Measurements from ENCODE around the gene SLC7A1.

SLC7A1 gene

GRCh38 chr13:29597706-29598105 is 2.2 kb upstream of the SLC7A1 start:
- no peaks in the 10 kb centered on the region for H3K9me2 ChIP-seq (replicated peaks; ENCODE audit: control insufficient read depth, low read length)
- H3K27ac ChIP-seq (ENCODE audit: low read depth, low read length) = no peak overlapping the region
- peaks cover 23% of the 10 kb centered on the region for H3K4me1 ChIP-seq (ENCODE audit: control insufficient read depth, low read length)
- no peak overlapping the region for H3K4me2 ChIP-seq (ENCODE audit: low read length)
- TF ChIP-seq CTCF (IDR thresholded peaks at IDR 0.05; ENCODE audit: low read depth, low read length, poor library complexity, severe bottlenecking) = no peak
- TF ChIP-seq EZH2phosphoT487 (IDR thresholded peaks at IDR 0.05; ENCODE audit: borderline replicate concordance, low read length) = no peak
- peaks cover 31% of the 10 kb centered on the region for H3K79me2 ChIP-seq (ENCODE audit: control insufficient read depth, low read length)
- peaks cover 26% of the 10 kb centered on the region for H3K36me3 ChIP-seq (ENCODE audit: control insufficient read depth, low read length)
- 0 out of 2 replicates have a peak, but pooled peaks cover 8% of the 10 kb centered on the region for H3K27me3 ChIP-seq (ENCODE audit: control insufficient read depth, low read length)
- H4K20me1 ChIP-seq (ENCODE audit: control insufficient read depth, insufficient read depth, low read depth, low read length) = peaks cover 7% of the 10 kb centered on the region; the same call in 1 of the 2 replicates
- no peak overlapping the region for H3K4me3 ChIP-seq (ENCODE audit: low read length)
- H3K9me3 ChIP-seq (ENCODE audit: control insufficient read depth, insufficient read depth, low read length) = no peaks in the 10 kb centered on the region
- no peaks in the 10 kb centered on the region for H3F3A ChIP-seq (ENCODE audit: control insufficient read depth, insufficient read depth)

GRCh38 chr13:29597246-29597645 is 1.8 kb upstream of the SLC7A1 start:
- H3K79me2 ChIP-seq (ENCODE audit: control insufficient read depth, low read length) = peaks cover 36% of the 10 kb centered on the region
- peaks cover 27% of the 10 kb centered on the region for H3K4me1 ChIP-seq (ENCODE audit: control insufficient read depth, low read length)
- H3K9me2 ChIP-seq (replicated peaks; ENCODE audit: control insufficient read depth, low read length) = no peaks in the 10 kb centered on the region
- no peak overlapping the region for H3K4me2 ChIP-seq (ENCODE audit: low read length)
- peaks cover 30% of the 10 kb centered on the region for H3K36me3 ChIP-seq (ENCODE audit: control insufficient read depth, low read length)
- H3K27ac ChIP-seq (ENCODE audit: low read depth, low read length) = no peak overlapping the region
- H3K27me3 ChIP-seq (ENCODE audit: control insufficient read depth, low read length) = 0 out of 2 replicates have a peak, but pooled peaks cover 3% of the 10 kb centered on the region
- TF ChIP-seq CTCF (IDR thresholded peaks at IDR 0.05; ENCODE audit: low read depth, low read length, poor library complexity, severe bottlenecking) (no peak), EZH2phosphoT487 (IDR thresholded peaks at IDR 0.05; ENCODE audit: borderline replicate concordance, low read length) (no peak)
- H3F3A ChIP-seq (ENCODE audit: control insufficient read depth, insufficient read depth) = no peaks in the 10 kb centered on the region
- H3K4me3 ChIP-seq (ENCODE audit: low read length) = no peak overlapping the region
- peaks cover 11% of the 10 kb centered on the region; the same call in 1 of the 2 replicates for H4K20me1 ChIP-seq (ENCODE audit: control insufficient read depth, insufficient read depth, low read depth, low read length)
- no peaks in the 10 kb centered on the region for H3K9me3 ChIP-seq (ENCODE audit: control insufficient read depth, insufficient read depth, low read length)

- no peaks in the 10 kb centered on the region for H3K9me2 ChIP-seq (replicated peaks; ENCODE audit: control insufficient read depth, low read length)
- peak overlapping the region; percentile 74 for H3K4me3 ChIP-seq (ENCODE audit: low read length)
- H3F3A ChIP-seq (ENCODE audit: control insufficient read depth, insufficient read depth) = no peaks in the 10 kb centered on the region
- H3K27ac ChIP-seq (ENCODE audit: low read depth, low read length) = no peak overlapping the region
- TF ChIP-seq CTCF (IDR thresholded peaks at IDR 0.05; ENCODE audit: low read depth, low read length, poor library complexity, severe bottlenecking) = no peak
- no peak for TF ChIP-seq EZH2phosphoT487 (IDR thresholded peaks at IDR 0.05; ENCODE audit: borderline replicate concordance, low read length)
- H3K36me3 ChIP-seq (ENCODE audit: control insufficient read depth, low read length) = peaks cover 42% of the 10 kb centered on the region
- no peaks in the 10 kb centered on the region for H3K9me3 ChIP-seq (ENCODE audit: control insufficient read depth, insufficient read depth, low read length)
- peaks cover 48% of the 10 kb centered on the region for H3K79me2 ChIP-seq (ENCODE audit: control insufficient read depth, low read length)
- H3K27me3 ChIP-seq (ENCODE audit: control insufficient read depth, low read length) = no peaks in the 10 kb centered on the region
- peak overlapping the region; percentile 73 for H3K4me2 ChIP-seq (ENCODE audit: low read length)
- H3K4me1 ChIP-seq (ENCODE audit: control insufficient read depth, low read length) = peaks cover 32% of the 10 kb centered on the region
- H4K20me1 ChIP-seq (ENCODE audit: control insufficient read depth, insufficient read depth, low read depth, low read length) = peaks cover 23% of the 10 kb centered on the region; the same call in 1 of the 2 replicates
Observed at GRCh38 chr13:29596064-29596418, 553 bp upstream of the SLC7A1 start.

Measured in DOHH2 (cell line).